ENCODE results near the gene CRACDL. TPM values are rescaled to one million over a fixed set of nuclear protein-coding genes. Genes with fewer than 3 reads are reported as not detected.
A peak's percentile ranks its signal among the peaks of the same experiment; 100 is the strongest.
"Not testable (repeated sequence)": the region's sequence is repeated elsewhere in the genome, so short reads cannot be mapped to it uniquely, and the experiment has no call there.

Gene CRACDL
- total RNA-seq, 1 donor from 2014 or later, result 18.4 TPM

GRCh38 chr2:98884658-98885057, 51.4 kb downstream of the CRACDL start:
- no peak for DNase-seq (ENCODE audit: low spot score)

- no peak for DNase-seq (ENCODE audit: low spot score)
Measured at GRCh38 chr2:98883780-98884211, 52.2 kb downstream of the CRACDL start.

DNA sequence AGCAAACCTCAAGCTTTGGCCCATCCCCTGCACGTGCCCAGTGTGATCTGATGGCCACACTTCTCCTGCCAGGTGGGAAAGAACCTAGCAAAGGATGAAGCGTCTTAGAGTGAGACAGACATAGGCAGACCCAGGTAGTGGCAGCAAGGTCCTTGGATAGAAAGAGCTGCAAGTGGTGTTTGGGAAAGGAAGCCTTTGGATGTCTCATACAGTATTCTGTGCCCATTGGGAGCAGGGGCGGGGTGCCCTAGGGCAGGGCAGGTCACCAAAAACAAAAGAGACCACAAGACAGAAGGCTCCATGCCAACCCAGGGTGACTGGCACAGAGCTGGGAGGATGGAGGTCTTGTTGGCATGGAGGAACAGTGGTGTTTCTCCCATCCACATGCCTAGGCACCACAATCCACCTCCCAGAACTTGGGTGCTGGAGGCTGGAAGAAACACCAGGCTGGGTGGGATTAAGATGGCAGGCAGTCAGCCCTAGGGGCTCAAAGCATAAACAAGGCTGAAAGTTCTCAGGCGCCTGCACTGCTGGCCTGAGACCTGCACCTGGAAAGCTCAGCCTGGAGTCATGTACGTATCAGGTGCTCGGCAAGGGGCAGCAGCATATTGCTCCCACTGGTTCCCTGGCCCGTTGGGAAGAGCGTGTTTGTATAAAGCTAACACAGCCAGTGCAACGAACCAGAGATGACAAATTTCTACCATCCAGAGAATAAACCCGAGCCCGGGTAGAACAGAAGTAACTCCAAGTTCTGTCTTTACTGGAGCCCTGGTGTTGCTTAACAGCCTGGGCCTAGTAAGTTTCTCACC, 52.9 kb downstream of the CRACDL start:
- no peak for DNase-seq (ENCODE audit: low spot score)

DNA sequence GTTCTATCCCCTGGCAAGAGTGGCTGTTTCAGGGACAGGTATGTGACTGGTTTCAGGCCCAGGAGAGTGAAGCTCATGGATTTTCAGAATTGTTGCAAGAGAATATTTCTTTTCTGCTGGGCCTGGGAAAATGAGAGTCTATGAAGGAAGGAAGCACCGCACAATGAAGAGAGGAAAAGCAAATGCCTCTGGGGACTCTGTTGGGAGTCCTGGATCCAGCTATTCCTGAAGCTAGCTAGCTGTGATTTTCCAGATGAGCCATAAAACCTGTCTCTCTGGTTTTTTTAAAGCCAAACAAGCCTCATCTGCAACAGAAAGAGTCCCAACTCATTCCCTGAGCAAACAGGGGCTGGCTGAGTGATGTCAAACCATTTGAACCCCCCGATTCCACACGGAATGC, 53.7 kb downstream of the CRACDL start:
- no peak for DNase-seq (ENCODE audit: low spot score)

DNA sequence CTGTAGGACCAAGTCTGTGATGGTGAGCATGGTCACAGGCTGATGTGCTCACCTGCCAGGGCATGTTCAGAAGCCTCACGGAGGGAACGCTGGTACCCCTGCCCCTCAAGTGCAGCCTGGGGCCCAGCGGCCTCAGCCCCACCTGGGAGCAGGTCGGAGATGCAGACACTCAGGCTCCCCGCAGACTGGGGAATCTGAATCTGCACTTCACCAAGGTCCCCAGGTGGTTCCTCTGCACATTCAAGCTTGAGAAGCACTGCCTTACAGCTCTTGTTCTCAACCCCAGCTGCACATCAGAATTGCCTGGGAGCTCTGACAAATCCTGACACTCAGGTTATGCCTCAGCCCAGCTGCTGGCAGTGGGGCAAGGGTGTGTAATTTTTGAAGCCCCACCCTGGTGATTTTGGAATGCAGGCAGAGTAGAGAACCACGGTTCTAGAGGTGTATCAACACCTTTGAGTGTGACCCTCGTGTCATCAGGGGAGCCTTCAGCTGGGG, 54.8 kb downstream of the CRACDL start:
- DNase-seq (ENCODE audit: low spot score), result no peak

DNA sequence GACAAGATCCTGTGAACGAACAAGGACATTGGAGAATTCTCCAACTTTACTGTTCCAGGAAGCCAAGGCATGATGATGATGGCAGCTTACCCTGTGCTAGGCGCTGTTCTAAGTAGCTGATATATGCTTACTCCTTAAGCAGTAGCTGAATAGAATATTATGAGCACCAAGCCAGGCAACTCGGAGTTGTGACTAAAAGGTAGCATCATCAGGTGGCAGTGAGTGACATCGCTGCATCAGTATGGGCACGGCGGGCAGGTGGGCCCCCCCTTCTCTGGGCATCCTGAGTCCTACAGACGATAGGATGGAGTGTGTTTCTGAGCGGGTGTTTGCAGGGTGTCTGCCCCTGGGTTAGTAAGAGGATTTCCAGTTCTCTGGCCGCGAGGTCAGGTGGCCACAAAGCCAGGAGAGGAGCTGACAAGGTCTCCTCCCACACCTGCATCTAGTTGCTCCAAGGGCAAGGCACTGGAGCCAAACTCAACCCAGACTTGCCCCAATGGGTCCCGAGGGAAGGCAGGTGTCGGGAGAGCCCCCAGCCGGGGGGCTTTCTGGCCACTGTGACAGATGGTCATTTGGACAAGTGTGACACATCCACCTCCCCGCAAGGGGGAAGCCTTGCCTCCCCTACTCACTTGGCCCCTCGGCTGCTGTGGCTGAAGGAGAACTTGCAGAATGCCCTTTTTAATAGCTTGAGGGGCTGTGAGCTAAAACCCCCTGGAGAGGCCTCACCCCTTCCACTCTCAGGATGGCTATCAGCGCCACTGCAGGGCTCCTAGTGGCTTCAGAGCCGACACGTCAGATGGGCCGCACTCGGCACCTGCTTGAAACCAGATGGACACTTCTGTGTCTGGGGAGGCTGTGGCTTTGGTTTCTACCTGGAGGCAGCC, 55.5 kb downstream of the CRACDL start:
- DNase-seq (ENCODE audit: low spot score), result no peak

DNA sequence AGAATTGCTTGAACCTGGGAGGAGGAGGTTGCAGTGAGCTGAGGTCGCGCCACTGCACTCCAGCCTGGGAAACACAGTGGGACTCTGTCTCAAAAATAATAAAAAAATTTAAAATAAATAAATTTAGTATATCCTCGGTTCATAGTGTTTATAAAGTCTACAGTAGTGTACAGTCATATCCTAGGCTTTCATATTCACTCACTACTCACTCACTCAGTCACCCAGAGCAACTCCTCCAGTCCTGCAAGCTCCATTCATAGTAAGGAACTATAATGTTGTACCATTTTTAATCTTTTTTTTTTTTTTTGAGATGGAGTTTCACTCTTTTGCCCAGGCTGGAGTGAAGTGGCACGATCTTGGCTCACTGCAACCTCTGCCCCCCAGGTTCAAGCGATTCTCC, 58.4 kb downstream of the CRACDL start:
- not testable (repeated sequence) for DNase-seq (ENCODE audit: low spot score)

DNA sequence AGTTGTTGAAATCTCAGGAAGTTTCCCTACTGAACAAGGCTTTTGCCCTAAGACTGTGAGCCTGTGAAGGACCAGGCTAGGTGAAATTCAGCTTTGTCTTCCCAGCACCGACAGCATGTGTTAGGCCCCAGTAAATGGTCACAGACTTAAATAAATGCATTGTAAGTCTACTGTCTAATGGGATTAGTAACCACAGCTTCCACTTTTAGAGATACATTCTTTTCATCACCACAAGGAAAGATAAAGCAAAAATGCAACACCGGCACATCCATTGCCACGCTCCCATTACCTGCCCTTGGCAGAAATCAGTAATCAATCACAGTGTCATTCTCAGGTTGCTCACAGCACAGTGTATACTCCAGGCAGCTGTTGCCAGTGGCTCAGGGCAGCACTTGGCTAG, 59.3 kb downstream of the CRACDL start:
- no peak for DNase-seq (ENCODE audit: low spot score)

DNA sequence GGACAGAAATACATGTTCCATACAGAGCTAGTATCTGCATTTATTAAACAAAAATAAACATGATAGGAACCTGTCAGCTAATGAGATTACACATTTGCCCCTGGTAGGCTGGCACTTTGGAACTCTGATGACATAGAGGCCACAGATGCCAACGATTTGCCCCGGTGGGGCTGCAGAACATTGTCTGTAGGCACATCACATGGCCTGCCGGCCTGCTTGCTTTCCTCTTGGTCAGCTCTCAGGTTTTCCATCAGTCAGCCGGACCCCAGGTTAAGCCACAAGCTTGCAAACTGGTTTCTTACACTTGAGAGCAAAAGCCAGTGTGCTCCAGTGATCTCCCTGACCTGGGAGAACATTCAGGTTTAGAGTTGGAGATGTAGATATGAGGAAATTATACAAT, 60.3 kb downstream of the CRACDL start:
- DNase-seq (ENCODE audit: low spot score), result no peak

DNA sequence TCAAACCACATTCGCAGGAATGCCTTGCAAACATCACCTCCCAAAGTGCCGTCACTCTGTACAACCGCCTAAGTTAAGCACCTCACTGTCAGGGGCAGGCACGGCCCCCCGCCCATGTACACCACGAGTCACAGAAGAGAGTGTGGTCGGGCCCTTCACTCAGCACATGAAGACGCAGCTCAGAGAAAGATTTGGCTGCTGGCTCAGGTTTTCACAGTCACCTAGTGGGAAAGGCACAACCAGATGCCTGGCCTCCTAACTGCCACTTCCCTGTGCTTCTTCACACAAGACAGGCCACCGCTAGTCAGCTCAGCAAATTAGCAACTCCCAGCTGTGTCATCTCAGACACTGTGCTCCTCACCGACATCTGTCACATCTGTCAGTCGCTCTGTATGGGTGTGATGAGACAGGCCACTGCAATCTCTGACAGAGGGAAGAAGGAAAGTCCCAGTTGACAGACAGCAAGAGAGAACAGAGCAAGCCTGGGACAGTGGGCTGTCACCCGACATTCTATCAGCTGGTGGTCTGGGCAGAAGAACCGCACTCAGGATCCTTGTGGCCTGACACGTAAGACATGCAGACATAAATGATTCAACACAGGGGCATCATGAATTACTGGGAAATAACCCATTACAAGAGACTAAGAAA, 60.8 kb downstream of the CRACDL start:
- no peak for DNase-seq (ENCODE audit: low spot score)

- DNase-seq (ENCODE audit: low spot score), result no peak
Measured at GRCh38 chr2:98874186-98874689, 61.8 kb downstream of the CRACDL start.

DNA sequence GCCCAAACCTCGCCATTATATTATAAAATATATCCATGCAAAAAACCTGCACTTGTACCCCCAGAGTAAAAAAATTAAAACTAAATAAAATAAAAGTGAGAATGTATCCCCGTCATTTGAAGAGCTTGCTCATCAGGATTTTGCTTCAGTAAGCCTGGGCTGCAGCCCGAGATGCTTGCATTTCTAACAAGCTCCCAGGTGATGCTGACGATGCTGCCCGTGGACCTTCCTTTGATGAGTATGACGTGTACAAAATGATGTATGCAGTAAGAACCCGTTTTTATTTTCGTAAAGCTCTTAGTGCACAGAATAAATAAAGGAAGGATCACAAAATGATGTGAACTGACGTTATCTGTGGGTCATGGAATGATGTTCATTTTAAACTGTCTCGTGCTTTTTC, 63.5 kb downstream of the CRACDL start:
- no peak for DNase-seq (ENCODE audit: low spot score)

DNA sequence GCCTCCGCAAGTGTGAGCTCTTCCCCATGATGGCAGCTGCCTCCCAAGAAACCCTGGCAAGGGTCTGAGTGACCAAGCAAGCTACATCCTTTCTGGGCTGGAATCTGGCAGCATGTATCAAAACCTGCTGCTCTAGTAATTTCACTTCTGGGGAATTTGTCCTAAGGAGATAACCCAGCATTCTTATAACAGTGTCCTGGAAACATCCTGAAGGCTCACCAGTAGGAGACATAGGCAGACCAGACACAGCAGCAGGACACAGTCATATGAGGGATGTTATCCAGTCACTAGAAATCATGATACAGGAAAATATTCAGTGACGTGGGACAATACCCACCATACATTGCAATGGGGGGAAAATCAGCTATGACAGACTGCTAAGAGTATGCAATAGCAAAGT, 64.5 kb downstream of the CRACDL start:
- no peak for DNase-seq (ENCODE audit: low spot score)

GRCh38 chr2:98870516-98871158, 65.4 kb downstream of the CRACDL start:
- DNase-seq (ENCODE audit: low spot score), result no peak

GRCh38 chr2:98869870-98870269, 66.2 kb downstream of the CRACDL start:
- peak; percentile 87 for DNase-seq (ENCODE audit: low spot score)

DNA sequence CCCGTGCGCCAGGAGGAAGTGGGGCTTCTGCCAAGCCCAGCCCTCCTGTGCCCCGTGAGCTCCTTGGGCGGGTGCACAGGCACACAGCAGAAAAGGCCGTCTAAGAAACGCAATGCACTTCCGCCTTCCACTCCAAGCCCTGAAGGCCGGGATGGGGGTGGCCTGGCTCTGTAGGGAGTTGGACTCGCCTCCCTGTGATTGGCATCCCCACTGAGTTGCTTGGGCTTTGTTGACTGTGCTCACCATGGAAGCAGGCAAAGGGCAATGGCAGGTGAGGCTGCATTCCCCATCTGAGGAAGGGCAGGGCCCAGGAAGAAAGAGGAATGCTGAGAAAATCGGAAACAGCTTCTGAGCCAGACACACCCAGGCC, 66.8 kb downstream of the CRACDL start:
- peak; percentile 89 for DNase-seq (ENCODE audit: low spot score)

GRCh38 chr2:98868548-98869271, 67.3 kb downstream of the CRACDL start:
- no peak for DNase-seq (ENCODE audit: low spot score)

GRCh38 chr2:98867539-98868309, 68.3 kb downstream of the CRACDL start:
- DNase-seq (ENCODE audit: low spot score), result no peak

- DNase-seq (ENCODE audit: low spot score), result no peak
Measured at GRCh38 chr2:98866033-98866432, 70.0 kb downstream of the CRACDL start.

DNA sequence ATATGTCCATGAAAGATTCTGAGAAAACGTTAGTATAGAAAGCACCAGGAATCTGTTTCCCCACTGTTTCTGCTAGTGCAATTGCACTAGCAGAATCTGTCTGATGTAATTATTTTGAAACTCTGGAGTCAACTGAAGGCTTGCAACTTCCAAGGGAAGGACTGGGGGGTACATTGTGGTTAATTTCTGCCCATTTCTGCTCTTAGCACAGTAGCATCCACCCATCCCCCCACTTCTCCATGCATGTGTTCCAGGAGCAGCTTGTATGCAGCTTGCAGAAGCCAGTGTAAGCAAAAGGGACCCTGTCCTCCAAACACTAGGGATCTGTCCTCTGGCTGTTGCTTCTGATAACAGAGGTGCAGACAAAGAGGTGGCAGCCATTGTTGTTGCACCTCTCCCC, 74.4 kb downstream of the CRACDL start:
- DNase-seq (ENCODE audit: low spot score), result no peak
